ENCODE measurements around the gene PLEKHG5.

The PLEKHG5 gene, protein sequence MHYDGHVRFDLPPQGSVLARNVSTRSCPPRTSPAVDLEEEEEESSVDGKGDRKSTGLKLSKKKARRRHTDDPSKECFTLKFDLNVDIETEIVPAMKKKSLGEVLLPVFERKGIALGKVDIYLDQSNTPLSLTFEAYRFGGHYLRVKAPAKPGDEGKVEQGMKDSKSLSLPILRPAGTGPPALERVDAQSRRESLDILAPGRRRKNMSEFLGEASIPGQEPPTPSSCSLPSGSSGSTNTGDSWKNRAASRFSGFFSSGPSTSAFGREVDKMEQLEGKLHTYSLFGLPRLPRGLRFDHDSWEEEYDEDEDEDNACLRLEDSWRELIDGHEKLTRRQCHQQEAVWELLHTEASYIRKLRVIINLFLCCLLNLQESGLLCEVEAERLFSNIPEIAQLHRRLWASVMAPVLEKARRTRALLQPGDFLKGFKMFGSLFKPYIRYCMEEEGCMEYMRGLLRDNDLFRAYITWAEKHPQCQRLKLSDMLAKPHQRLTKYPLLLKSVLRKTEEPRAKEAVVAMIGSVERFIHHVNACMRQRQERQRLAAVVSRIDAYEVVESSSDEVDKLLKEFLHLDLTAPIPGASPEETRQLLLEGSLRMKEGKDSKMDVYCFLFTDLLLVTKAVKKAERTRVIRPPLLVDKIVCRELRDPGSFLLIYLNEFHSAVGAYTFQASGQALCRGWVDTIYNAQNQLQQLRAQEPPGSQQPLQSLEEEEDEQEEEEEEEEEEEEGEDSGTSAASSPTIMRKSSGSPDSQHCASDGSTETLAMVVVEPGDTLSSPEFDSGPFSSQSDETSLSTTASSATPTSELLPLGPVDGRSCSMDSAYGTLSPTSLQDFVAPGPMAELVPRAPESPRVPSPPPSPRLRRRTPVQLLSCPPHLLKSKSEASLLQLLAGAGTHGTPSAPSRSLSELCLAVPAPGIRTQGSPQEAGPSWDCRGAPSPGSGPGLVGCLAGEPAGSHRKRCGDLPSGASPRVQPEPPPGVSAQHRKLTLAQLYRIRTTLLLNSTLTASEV

DNA sequence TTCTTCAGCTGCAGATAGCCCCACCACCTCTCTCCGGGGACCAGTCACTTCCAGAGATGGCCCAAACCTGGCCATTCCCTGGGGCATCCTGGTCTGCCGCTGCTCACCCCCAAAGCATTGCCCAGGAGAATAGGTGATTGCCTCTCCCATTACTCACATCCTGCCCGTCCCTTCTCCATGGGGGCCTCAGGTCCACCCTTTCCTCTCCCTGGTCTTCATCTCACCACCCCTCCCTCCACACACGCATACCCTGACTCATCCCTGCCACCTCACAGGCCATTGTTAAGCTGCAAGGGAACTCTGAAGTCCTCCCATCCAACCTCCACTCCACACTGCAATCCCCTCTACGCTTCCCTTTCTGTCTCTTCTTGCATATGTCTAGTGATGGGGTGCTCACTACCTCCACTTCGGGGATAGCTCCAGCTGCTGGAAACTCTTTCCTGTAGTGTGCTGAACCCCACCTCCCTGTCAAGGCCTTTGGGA, at the start of gene PLEKHG5:
PLEKHG5 (minus strand) TSS at position 188 of the 483 bp plus-strand sequence. CDS start 14,096 bp downstream, outside the sequence.
- DNase-seq (ENCODE audit: low read depth in 1 of 2, low spot score in 1 of 2), result no peak

DNA sequence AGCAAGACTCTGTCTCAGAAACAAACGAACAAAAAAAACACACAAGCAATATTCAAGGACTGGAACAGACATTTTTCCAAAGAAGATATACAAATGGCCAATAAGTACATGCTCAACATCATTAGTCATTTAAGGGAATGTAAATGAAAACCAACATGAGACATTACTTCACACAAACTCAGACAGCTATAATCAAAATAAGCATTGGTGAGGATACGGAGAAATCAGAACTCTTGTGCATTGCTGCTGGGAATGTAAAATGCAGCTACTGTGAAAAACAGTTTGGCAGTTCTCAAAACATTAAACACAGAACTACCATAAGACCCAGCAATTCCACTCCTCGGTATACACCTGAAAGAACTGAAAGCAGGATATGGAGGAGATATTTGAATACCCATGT, 47.5 kb upstream of the PLEKHG5 start:
- DNase-seq (ENCODE audit: low read depth in 1 of 2, low spot score in 1 of 2), result no peak

DNA sequence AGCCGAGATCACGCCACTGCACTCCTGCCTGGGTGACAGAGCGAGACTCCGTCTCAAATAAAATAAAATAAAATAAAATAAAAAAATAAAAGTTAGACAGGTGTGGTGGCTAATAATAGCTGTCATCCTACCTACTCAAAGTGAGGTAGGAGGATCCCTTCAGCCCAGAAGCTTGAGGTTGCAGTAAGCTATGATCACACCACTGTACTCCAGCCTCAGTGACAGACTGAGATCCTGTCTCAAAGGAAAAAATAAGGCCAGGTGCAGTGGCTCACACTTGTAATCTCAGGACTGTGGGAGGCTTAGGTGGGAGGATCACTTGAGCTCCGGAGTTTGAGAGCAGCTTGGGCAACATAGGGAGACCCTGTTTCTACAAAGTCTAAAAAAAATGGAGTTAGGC, 44.8 kb upstream of the PLEKHG5 start:
- no peak for DNase-seq (ENCODE audit: low read depth in 1 of 2, low spot score in 1 of 2)

DNA sequence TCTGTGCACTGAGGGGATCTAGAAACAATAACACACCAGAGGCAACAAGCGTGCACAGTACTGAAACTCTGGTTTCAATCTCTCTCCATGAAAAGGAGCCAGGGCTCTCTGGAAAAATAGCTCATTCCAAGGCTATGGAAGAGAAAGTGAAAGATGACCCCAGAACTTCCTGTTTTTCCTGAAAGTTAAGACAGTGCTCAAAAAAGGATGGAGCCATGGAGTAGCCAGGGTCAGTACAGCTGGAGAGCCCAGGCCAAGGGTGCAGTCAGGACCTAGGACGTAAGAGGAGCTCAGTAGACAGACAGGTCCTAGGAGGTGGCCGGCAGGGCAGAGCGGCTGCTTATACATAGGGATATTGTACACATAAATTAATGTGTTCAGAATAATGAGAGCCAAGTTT, 43.7 kb upstream of the PLEKHG5 start:
- no peak for DNase-seq (ENCODE audit: low read depth in 1 of 2, low spot score in 1 of 2)

DNA sequence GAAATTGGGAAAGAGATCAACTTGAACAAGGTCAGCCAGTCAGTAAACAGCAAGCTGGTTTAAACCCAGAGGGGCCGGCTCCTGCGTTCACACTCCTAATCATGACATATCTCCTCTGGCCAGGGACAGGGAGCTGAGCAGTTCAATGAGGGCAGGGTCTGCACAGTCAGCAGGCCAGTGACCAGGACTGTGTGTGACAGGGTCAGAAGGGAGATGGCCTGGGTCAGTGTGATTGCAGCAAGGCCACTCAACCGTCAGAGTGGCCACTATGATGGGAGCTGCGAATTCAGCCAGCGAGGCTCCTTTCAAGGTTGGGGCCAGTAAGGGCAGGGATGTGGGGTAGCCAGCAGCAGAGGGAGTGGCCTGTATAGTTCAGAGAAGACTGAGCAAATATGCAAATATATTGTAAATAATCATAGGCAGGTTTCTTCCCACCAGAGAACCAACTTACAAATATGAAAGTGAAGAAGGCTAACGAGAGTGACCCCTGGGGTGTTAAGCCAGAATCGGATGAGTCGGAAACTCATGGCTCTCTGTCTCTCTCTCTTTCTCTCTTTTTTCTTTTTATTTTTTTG, 42.9 kb upstream of the PLEKHG5 start:
- no peak for DNase-seq (ENCODE audit: low read depth in 1 of 2, low spot score in 1 of 2)

DNA sequence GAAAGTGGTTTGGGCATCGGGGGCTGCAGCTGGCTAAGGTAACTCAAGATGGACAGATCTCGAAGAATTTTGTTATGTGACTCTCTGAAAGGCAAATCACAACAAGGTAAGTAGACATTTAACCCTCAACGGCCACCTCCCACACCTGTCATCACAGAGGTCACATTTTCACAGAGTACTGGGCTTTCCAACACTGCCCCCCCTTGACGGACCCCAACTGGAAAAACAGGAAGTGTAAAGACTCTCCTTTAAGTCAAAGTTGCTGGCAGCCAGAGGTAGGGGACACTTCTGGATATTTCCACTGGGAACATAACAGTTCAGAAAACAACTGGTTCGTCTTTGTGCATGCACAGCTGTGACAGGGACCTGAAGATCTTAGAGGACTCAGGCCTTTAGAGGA, 40.5 kb upstream of the PLEKHG5 start:
- DNase-seq (ENCODE audit: low read depth in 1 of 2, low spot score in 1 of 2), result no peak

DNA sequence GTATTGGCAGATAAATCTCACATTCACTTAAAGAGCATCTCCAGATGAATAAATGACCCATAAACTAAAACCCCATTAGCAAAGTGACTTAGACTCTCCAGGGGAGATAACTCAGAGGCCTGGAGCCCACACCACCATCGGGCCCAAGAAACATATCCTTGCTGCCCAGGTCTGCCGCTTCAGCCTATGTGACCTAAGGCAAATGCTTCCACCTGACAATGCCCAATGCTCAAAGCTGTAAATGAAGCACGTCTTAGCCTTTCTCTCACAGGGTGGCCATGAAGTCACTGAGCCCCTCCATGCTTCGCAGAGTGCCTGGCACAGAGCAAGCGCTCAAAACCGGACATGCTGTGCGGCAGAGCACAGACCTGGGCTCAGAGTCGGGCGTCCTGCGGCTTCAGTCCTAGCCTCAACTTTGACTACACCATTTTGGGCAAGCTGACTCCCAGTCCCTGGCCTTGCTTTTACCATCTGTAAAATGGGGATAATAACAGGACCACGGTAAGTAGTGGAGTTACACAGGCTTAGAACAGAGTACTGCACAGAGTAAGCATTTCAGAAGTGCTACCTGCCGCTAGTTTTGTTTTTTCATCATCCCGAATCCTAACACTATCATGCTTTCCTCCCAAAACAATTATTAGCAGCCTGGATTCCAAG, 39.2 kb upstream of the PLEKHG5 start:
- DNase-seq (ENCODE audit: low read depth in 1 of 2, low spot score in 1 of 2), result no peak

DNA sequence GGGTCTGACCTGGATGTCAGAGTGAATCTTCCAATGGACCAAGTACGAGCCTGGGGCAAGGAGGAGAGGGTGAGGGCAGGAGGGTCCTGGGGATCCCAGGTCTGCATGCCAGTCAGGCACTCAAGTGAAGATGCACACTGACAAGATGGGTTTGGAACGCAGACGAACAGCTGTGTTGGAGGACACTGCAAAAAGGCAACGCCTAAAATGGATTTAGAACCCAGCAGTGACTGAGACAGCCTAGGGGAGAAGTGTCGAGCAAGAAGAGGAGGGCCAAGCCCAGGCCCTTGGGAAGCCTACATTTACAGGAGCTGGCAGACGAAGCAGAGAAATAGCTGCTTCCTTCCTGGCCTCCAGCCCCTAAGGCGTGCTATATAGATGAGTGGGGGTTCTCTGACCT, 37.0 kb upstream of the PLEKHG5 start:
- DNase-seq (ENCODE audit: low read depth in 1 of 2, low spot score in 1 of 2), result no peak

DNA sequence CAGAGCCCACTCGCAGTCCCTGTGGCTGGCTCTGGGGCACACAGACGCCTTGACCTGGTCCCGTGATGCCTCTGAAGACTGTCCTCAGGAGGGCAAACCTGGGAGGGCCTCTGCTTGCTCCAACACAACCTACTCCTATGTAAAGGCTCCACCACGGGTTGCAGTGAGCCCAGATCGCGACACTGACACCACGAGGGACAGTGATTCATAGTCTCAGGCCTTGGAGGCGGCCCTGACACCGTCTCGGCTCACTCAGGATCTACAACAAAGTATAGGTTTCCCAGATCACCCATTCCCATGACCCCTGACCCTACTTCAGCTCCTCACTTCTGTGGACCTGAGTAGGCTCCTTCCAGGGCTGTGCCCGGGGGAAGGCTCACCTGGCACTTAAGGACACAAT, 34.8 kb upstream of the PLEKHG5 start:
- no peak for DNase-seq (ENCODE audit: low read depth in 1 of 2, low spot score in 1 of 2)

DNA sequence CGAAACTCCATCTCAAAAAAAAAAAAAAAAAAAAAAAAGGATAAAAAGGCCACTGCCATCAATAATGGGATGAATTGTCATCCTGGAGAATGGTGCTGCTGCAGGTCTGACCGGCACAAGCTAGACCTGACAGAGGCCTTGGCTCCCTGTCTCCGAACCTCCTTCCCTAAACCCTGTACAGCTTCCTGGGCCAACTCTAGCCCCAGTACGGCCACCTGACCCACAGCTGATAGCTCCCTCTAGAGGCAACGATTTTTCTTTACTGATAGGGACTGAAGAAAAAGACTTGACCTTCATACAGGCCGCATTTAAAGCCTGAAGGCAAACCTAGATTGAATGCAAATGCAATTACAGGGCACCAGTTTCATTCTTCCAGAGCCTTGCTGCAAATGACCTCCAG, 32.1 kb upstream of the PLEKHG5 start:
- DNase-seq (ENCODE audit: low read depth in 1 of 2, low spot score in 1 of 2), result no peak

DNA sequence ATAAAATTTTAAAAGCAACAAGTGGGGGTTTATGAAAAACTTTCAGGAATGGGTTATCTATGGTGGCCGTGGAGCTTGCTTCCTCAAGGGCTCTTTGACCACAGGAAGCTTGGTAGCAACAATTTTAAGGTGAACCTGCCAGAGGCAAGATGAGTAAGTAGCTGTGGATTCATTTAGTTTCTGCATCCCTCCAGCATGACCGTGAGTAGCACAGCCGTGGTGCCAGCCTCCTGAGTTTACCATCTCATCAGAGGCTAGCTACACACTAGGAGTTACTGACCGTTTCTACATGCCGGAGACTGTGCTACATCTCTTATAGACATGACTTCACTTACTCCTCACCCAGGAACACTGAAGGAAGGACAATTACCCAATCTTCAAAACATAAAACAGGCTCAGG, 30.1 kb upstream of the PLEKHG5 start:
- DNase-seq (ENCODE audit: low read depth in 1 of 2, low spot score in 1 of 2), result no peak

DNA sequence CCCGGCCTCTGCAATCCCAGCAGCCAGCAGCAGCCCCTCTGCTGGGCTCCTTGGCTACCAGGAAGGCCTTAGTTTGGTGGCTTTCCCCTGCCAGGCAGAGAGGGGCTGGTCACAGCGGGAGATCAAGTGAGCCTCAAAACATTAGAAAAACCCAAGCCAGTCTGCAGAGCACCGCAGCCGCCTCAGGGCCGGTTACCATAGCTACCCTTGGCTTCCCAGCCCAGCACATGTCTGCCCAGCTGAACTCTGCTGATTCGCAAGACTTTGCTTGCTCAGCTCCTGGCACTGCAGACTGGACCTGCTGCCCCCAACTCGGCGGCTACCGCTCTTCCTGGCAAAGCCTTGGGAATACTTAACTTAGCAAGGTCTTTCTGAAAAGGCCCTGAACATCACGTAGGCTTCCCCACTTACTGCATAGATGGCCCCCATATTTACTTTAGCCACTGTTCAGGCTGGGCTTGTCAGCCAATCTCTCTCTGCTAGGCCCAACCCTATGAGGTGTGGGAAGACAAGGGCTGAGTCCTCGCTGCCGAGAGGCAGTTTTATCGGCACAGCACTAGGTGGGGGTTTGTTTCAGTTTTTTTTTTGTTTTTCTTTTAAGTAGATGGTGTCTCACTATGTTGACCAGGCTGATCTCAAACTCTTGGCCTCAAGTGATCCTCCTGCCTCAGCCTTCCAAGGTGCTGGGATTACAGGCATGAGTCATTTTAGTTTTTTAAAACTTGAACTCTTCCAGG, 28.6 kb upstream of the PLEKHG5 start:
- no peak for DNase-seq (ENCODE audit: low read depth in 1 of 2, low spot score in 1 of 2)

DNA sequence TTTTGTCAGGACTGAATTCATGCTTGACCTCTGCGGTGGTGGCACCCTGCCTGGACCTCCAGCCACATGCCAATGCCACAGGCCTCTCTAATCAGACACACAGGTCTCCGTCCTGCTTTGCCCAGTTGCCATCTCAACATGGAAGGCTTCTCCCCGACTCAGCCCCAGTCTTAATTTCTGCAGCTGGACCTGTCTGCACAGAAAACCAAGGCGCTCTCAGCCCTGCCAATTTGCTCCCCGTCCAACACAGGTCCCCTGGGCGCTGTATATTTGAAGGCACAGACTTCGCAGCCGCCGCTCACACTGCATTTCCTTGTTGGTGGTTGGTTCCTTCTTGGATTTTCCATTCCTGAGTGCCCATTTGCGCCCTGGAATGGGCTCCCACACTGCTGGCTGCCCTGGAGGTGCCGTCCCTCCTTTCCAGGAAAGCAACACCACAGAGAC, 28.0 kb upstream of the PLEKHG5 start:
- no peak for DNase-seq (ENCODE audit: low read depth in 1 of 2, low spot score in 1 of 2)

DNA sequence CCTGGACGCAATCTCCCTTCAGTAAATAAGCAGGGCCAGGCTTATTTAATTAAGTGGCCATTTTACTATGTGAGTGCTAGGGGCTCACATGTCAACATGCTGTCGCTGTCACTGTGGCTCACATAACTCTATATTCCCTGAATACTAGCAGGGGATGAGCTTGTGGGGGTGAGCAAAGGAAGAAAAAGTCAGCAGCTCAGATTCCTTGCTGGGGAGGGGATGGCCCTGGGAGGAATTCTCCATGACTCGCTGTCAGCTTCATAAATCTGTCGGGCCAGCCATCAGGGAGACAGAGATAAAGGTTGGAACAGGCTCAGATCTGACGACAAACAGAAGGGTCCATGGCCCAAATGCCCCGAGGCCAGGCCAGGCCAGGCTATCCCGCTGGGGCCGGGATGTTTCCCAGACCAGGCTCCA, 26.0 kb upstream of the PLEKHG5 start:
- DNase-seq (ENCODE audit: low read depth in 1 of 2, low spot score in 1 of 2), result no peak

DNA sequence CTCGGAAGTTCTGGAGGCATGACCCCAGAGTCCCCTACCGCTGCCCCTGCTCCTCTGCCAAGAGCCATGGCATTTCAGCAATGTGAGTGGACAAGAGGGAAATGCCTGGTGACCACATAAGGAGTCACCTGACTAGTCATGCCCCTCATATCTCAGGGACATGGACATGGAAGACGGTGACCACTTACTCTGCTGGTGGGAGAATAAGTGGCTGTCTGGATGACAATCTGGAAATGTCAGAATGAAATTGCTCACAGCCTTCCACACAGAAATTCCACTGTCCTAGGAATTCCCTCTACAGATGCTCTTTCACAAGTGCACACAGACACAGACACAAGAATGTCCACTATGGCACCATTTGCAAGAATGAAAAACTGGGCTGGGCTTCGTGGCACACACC, 24.3 kb upstream of the PLEKHG5 start:
- no peak for DNase-seq (ENCODE audit: low read depth in 1 of 2, low spot score in 1 of 2)

DNA sequence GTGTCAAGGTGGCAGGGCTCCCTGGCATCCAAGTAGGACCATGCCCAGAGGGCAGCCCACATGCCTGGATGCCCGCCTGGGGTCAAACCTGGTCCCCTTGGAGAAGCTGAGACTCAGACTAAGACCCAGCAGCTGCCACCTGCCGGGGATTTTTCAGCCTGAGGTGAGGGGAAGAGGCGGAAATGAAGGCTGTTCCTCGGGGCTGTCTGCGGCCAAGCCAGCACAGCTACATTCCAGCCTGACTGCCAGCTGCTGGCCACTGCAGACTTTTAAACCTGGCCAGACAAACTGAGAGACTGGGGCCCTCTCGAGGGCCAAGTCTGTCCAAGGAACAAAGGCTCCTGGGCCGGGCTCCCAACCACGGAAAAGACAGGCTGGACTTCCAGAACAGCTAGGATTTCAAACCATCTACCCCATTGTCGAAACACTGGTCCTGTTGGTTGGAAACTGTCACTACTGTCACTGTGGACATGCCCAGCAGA, 21.9 kb upstream of the PLEKHG5 start:
- no peak for DNase-seq (ENCODE audit: low read depth in 1 of 2, low spot score in 1 of 2)

DNA sequence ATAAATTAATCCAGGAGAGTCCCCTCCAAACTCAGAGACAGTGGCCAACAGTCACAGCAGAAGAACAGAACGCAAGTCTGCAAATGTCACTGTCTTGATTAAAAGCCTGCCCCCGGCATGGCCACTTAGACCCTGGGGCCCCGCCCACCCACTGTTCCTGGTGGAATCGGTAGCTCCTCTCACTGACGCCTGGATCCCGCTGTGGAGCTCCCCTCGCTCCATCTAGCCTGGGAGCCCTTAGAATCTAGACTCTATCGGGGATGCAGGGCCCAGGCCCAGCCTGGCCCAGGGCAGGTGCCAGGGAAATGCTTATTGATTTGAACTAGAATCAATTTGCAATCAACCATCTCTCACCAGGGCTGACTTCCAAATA, 21.4 kb upstream of the PLEKHG5 start:
- no peak for DNase-seq (ENCODE audit: low read depth in 1 of 2, low spot score in 1 of 2)

DNA sequence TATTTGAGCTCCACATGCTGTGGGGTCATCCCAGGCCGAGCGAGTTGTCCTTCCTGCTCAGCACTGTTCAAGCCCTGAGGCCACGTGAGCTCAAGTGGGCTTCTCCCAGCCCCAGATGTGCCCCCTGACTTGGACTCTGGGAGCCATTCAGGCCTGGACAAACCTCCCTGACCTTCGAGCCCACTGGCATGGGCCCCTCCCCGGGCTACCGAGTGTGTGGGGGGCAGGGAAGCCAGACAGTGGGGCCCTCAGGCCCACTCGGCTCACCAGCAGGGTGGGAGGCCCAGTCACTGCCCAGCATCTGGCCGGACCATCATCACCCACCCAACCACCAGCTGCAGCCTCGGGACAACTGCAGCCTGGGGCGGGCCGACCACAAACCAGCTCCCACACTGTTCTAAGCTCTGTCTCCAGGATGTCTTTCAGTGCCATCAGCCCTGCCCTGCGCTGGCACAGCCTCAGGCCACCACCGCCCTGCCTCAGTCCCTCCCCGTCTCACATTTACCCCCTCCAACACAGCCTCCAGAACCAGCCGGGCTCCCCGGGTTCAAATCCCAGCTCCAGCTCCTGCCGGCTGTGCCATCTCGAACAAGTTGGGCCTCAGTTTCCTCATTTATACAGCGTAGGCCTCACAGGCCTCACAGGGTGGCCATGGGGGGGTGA, 20.9 kb upstream of the PLEKHG5 start:
- no peak for DNase-seq (ENCODE audit: low read depth in 1 of 2, low spot score in 1 of 2)

DNA sequence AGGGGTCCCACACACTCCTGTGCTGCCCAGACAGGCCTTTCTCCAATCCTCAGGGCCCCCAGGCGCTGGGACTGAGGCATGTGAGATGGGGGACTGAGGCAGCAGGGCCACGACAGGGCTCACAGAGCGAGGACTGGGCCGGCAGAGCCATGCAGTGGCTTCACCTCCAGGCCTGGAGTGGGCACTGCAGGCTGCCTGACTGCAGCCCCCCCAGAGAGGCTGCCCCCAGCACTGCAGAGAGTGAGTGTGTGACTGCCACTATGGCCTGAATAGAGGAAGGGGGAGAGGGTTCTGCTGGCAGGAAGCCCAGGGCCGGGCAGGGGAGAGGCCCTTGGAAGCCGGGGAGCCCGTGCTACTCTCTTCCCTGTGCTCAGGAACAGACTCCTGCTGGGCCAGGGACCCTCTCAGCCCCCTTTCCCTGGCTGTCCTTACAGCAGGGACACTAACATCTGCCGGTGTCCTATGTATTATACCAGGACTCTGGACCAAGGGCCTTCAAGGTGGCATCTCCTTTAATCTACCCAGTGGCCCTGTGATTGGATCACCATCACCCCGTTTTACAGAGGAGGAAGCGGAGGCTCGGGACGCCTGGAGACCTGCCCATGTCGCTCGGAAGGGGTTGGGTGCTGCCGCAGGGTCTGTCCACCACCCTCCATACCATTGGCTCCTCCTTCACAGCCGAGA, 20.2 kb upstream of the PLEKHG5 start:
- DNase-seq (ENCODE audit: low read depth in 1 of 2, low spot score in 1 of 2), result no peak

All from stimulated activated CD4-positive, alpha-beta T cell treated with anti-CD3 and anti-CD28 coated beads, Interleukin-15, amount 100 ng/mL, for 1 hour (primary cell).